22Rv1 (cell line): ENCODE data around the gene DPAGT1.

ENCODE experiments used
- CTCF ChIP-seq: fragments of 450-650 bp; IDR thresholded peaks from 2 replicates; pipeline ENCODE4 v1.5.1; 2017; ENCODE audit warnings: mild to moderate bottlenecking
- ZFX ChIP-seq: fragments of 450-650 bp; IDR thresholded peaks from 2 replicates; pipeline ENCODE4 v1.6.1; 2017; ENCODE audit warnings: antibody characterized with exemption, borderline replicate concordance

DNA sequence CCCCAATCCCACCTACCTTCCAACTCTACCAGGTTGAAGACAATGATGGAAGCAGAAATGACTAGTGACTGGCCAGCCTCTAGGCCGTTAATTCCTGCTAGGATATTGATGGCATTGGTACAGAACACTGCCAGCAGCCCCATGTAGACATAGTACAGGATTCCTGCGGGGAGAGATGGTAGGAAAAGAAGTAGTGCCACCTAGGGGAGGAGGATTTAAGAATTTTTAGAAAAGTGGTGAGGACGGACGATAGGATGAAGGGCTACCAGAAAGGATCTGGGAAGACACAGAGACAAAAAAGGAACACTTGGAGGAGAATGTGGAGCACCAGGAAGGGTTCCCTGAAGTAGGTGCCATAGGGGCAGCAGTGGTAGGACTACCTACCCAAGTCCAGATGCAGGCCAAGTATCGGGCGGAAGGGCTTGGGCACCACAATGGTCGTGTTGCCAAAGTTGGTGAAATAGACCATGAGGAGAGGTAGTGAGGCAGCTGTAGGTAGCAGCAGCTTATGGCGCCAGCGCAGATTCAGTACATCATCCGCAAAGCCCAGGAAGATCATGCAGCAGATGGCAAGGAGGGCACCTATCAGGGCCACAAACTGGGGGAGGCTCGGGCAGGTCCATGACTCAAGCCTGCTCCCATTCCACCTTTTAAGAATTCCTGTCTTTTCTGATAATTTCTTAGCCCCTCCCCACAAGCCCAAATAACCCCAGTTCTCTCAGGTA is 1.2 kb downstream of the DPAGT1 start:
- TF ChIP-seq CTCF, result peak; percentile 82
- no peak for TF ChIP-seq ZFX
